Thyroid gland (tissue), 4 donors: Measurements from ENCODE around the gene PSD4.

ENCODE experiments used
- POLR2A ChIP-seq, 2 donors: fragments of 450-650 bp; IDR thresholded peaks; one replicate each; pipeline ENCODE4 v1.6.1; 2017; ENCODE audit warnings: antibody characterized with exemption in 2 of 2, mild to moderate bottlenecking in 2 of 2, moderate library complexity in 1 of 2
- TF ChIP-seq, protein P1 (sequence below), 6 experiments: fragments of 200-600 bp in 3 of 6; fragments of 450-650 bp in 3 of 6; sonication (generic) in 3 of 6; IDR thresholded peaks; one replicate each; pipeline ENCODE4 v1.5.1; 2016 to 2019; ENCODE audit warnings: antibody characterized with exemption in 6 of 6, mild to moderate bottlenecking in 2 of 6, inconsistent platforms in 1 of 6, moderate library complexity in 1 of 6

DNA sequence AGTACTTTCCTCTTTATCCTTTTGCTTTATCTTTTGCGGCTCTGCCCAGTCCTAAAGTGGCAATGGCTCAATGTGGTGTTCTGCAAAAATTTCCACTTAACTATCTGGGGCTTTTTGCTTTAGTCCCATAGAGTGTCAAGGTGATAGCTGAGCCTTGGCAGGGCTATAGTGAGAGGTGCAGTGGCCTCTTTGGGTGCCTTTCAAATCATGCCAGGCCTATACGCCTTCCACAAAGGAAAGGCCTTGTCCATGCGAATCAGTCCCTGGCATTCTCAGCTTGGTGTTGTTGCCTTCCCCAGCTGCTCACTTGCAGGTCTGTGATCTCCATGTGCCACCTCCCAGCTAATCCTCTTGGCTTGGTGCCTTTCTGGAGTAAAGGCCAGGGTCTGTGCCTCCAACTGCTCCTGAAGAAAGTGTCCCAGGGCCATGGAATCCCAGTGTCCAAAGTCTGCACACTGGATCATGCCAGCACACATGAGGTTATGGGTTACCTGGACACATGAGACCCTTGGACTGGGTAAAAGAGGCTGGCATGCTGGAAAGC, 78.3 kb downstream of the PSD4 start:
- peak in 1 of 2 donors; percentile 19 for TF ChIP-seq POLR2A (IDR thresholded peaks at IDR 0.05)
- TF ChIP-seq, protein P1, sequence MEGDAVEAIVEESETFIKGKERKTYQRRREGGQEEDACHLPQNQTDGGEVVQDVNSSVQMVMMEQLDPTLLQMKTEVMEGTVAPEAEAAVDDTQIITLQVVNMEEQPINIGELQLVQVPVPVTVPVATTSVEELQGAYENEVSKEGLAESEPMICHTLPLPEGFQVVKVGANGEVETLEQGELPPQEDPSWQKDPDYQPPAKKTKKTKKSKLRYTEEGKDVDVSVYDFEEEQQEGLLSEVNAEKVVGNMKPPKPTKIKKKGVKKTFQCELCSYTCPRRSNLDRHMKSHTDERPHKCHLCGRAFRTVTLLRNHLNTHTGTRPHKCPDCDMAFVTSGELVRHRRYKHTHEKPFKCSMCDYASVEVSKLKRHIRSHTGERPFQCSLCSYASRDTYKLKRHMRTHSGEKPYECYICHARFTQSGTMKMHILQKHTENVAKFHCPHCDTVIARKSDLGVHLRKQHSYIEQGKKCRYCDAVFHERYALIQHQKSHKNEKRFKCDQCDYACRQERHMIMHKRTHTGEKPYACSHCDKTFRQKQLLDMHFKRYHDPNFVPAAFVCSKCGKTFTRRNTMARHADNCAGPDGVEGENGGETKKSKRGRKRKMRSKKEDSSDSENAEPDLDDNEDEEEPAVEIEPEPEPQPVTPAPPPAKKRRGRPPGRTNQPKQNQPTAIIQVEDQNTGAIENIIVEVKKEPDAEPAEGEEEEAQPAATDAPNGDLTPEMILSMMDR (IDR thresholded peaks at IDR 0.05): no peak
